HEK293T (cell line): Measurements from ENCODE around the gene SMIM13.

Experiments
- FOXA1 ChIP-seq: fragments of 450-650 bp; IDR thresholded peaks from 2 replicates; pipeline ENCODE4 v1.6.1; 2016; ENCODE audit warnings: mild to moderate bottlenecking
- FOXK2 ChIP-seq: fragments of 450-650 bp; IDR thresholded peaks from 2 replicates; pipeline ENCODE4 v1.6.1; 2016; ENCODE audit warnings: mild to moderate bottlenecking

DNA sequence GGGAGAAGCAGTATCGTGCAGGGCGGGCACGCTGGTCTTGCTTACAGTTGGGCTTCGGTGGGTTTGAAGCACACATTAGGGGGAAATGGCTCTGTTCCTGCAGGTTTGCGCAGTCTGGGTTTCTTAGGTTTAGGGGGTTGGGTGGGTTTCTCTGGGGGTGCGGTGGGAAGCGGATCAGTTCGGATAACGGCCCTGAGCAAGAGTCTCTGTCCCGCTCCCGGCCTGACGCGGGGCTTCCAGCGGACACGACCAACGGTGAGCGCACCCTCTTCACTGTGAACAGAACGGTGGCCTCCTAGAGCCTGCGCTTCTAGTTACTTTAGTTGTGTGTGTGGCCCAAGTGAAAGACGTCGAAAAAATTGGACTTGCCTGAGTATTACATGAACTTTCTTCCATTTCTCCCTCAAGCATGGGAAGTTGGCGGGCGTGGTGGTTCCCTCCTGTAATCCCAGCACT is 48.9 kb upstream of the SMIM13 start:
- TF ChIP-seq FOXK2 (no peak), FOXA1 (no peak)
